A549 (cell line): ENCODE results near the gene B3GAT3. TPM values are rescaled to one million over a fixed set of nuclear protein-coding genes. Genes with fewer than 3 reads are reported as not detected.

ENCODE experiments used
- BHLHE40 ChIP-seq: IDR thresholded peaks from 2 replicates; pipeline ENCODE4 v1.6.1; 2012; ENCODE audit warnings: low read depth, low read length, inconsistent platforms
- CBX8 ChIP-seq: fragments of 200-600 bp; sonication (generic); IDR thresholded peaks from 2 replicates; pipeline ENCODE4 v1.6.1; 2016
- ESRRA ChIP-seq: fragments of 150-350 bp; IDR thresholded peaks from 2 replicates; pipeline ENCODE4 v1.6.1; 2014; ENCODE audit warnings: mild to moderate bottlenecking, low read length, borderline replicate concordance
- FOSL2 ChIP-seq, 2 experiments: fragments of 450-650 bp in 1 of 2; fragments of >200 bp in 1 of 2; sonication (Bioruptor Twin) in 1 of 2; formaldehyde crosslinking; IDR thresholded peaks; 2 replicates each; pipeline versions ENCODE4 v1.5.0 to v1.6.1; 2016 to 2020; ENCODE audit warnings: mild to moderate bottlenecking in 1 of 2, moderate library complexity in 1 of 2
- FOXS1 ChIP-seq: fragments of 250-450 bp; sonication (Bioruptor Pico); IDR thresholded peaks from 2 replicates; pipeline ENCODE4 v1.5.0; 2020; ENCODE audit warnings: mild to moderate bottlenecking, moderate library complexity
- HEYL ChIP-seq: fragments of 250-450 bp; sonication (Bioruptor Pico); IDR thresholded peaks from 2 replicates; pipeline ENCODE4 v1.8.0; 2021; ENCODE audit warnings: mild to moderate bottlenecking, moderate library complexity
- HOXB13 ChIP-seq: fragments of 250-450 bp; sonication (Bioruptor Pico); IDR thresholded peaks from 2 replicates; pipeline ENCODE4 v1.5.0; 2020; ENCODE audit warnings: low read depth, mild to moderate bottlenecking, moderate library complexity
- JUN ChIP-seq, 2 experiments: fragments of >200 bp; sonication (Bioruptor Twin); formaldehyde crosslinking; IDR thresholded peaks; 2 replicates in 1 of 2; 3 replicates in 1 of 2; pipeline ENCODE4 v1.6.1; 2016 to 2017
- JUNB ChIP-seq: fragments of >200 bp; sonication (Bioruptor Twin); formaldehyde crosslinking; IDR thresholded peaks from 2 replicates; pipeline ENCODE4 v1.6.1; 2016
- KDM1A ChIP-seq: fragments of 200-600 bp; sonication (generic); IDR thresholded peaks from 2 replicates; pipeline ENCODE4 v1.6.1; 2016; ENCODE audit warnings: low read depth, mild to moderate bottlenecking
- KDM5A ChIP-seq: fragments of 200-600 bp; sonication (generic); IDR thresholded peaks from 2 replicates; pipeline ENCODE4 v1.6.1; 2016; ENCODE audit warnings: antibody characterized with exemption, mild to moderate bottlenecking
- MAFK ChIP-seq: fragments of 450-650 bp; IDR thresholded peaks from 2 replicates; pipeline ENCODE4 v1.6.1; 2014; ENCODE audit not compliant: partially characterized antibody
- MAZ ChIP-seq: fragments of 150-350 bp; IDR thresholded peaks from 2 replicates; pipeline ENCODE4 v1.6.1; 2014; ENCODE audit warnings: antibody characterized with exemption, low read depth, low read length, borderline replicate concordance
- NFE2L2 ChIP-seq: fragments of 150-350 bp; conservative IDR thresholded peaks from 2 replicates; pipeline ENCODE4 v1.6.1; 2014; ENCODE audit warnings: low read length
- NPAS2 ChIP-seq: fragments of 250-450 bp; sonication (Bioruptor Pico); IDR thresholded peaks from 2 replicates; pipeline ENCODE4 v1.8.0; 2022; ENCODE audit warnings: mild to moderate bottlenecking, moderate library complexity, borderline replicate concordance
- PHF8 ChIP-seq: fragments of 200-600 bp; sonication (generic); IDR thresholded peaks from 2 replicates; pipeline ENCODE4 v1.6.1; 2016; ENCODE audit warnings: low read depth, mild to moderate bottlenecking, antibody characterized with exemption, moderate library complexity, borderline replicate concordance
- POLR2A ChIP-seq: IDR thresholded peaks from 2 replicates; pipeline ENCODE4 v1.6.1; 2012; ENCODE audit warnings: mild to moderate bottlenecking, low read length
- POLR2AphosphoS2 ChIP-seq: conservative IDR thresholded peaks from 2 replicates; pipeline ENCODE4 v1.6.1; 2012; ENCODE audit warnings: low read length, improper control_type of control experiment, inconsistent platforms
- RAD21 ChIP-seq, 2 experiments: fragments of >200 bp in 1 of 2; sonication (Bioruptor Twin) in 1 of 2; formaldehyde crosslinking in 1 of 2; IDR thresholded peaks in 1 of 2; conservative IDR thresholded peaks in 1 of 2; 2 replicates in 1 of 2; 3 replicates in 1 of 2; pipeline ENCODE4 v1.6.1; 2012 to 2018; ENCODE audit warnings: inconsistent platforms in 1 of 2
- RCOR1 ChIP-seq: fragments of 150-350 bp; IDR thresholded peaks from 2 replicates; pipeline ENCODE4 v1.6.1; 2014; ENCODE audit warnings: antibody characterized with exemption, low read length, low read depth
- RFX5 ChIP-seq: fragments of 450-650 bp; IDR thresholded peaks from 2 replicates; pipeline ENCODE4 v1.7.1; 2014; ENCODE audit warnings: antibody characterized with exemption, mild to moderate bottlenecking, moderate library complexity
- SREBF2 ChIP-seq: fragments of 450-650 bp; IDR thresholded peaks from 2 replicates; pipeline ENCODE4 v1.6.1; 2014; ENCODE audit warnings: mild to moderate bottlenecking, moderate library complexity
- TP53 ChIP-seq: fragments of 250-450 bp; sonication (Bioruptor Pico); IDR thresholded peaks from 2 replicates; pipeline ENCODE4 v1.5.0; 2021; ENCODE audit warnings: mild to moderate bottlenecking, moderate library complexity
- ZC3H11A ChIP-seq: fragments of 450-650 bp; IDR thresholded peaks from 2 replicates; pipeline ENCODE4 v1.6.1; 2014; ENCODE audit warnings: antibody characterized with exemption, mild to moderate bottlenecking
- ZFP36 ChIP-seq: fragments of 450-650 bp; IDR thresholded peaks from 2 replicates; pipeline ENCODE4 v1.6.1; 2014; ENCODE audit warnings: borderline replicate concordance; ENCODE audit not compliant: partially characterized antibody
- ZNF302 ChIP-seq: fragments of 250-450 bp; sonication (Bioruptor Pico); IDR thresholded peaks from 2 replicates; pipeline ENCODE4 v1.9.0; 2021; ENCODE audit warnings: inconsistent platforms, mild to moderate bottlenecking, moderate library complexity
- polyA plus RNA-seq, 4 experiments: library from polyadenylated mRNA; depleted of rRNA in 3 of 4; stranded (reverse); fragments of >200 nt; fragmentation: RNase III in 1 of 4; extraction: RNeasy Plus Mini Kit Qiagen cat#74134 plus additional on column Dnase treatment in 1 of 4; gene quantifications; 2 replicates in 3 of 4; 3 replicates in 1 of 4; pipeline ENCODE4 v1.2.3, GENCODE V29; 2011 to 2017
- TF ChIP-seq, protein P1 (sequence below): IDR thresholded peaks from 2 replicates; pipeline ENCODE4 v1.6.1; 2012
- TF ChIP-seq, protein P2 (sequence below): fragments of 250-450 bp; sonication (Bioruptor Pico); IDR thresholded peaks from 2 replicates; pipeline ENCODE4 v1.5.0; 2020; ENCODE audit warnings: low read depth, mild to moderate bottlenecking, moderate library complexity
- TF ChIP-seq, protein P3 (sequence below): fragments of >200 bp; sonication (Bioruptor Twin); formaldehyde crosslinking; IDR thresholded peaks from 2 replicates; pipeline ENCODE4 v1.6.1; 2016
- TF ChIP-seq, protein P4 (sequence below): fragments of 250-450 bp; sonication (Bioruptor Pico); IDR thresholded peaks from 2 replicates; pipeline ENCODE4 v1.5.0; 2021; ENCODE audit warnings: mild to moderate bottlenecking, moderate library complexity, borderline replicate concordance
- TF ChIP-seq, protein P5 (sequence below): fragments of >200 bp; sonication (Bioruptor Twin); formaldehyde crosslinking; IDR thresholded peaks from 3 replicates; pipeline ENCODE4 v1.5.1; 2016
- TF ChIP-seq, protein P6 (sequence below): fragments of 450-650 bp; IDR thresholded peaks from 2 replicates; pipeline ENCODE4 v1.6.1; 2014; ENCODE audit warnings: antibody characterized with exemption

B3GAT3 gene
- polyA plus RNA-seq, 2 of the 4 experiments (the other 2 are of a cell fraction) = 19.0 to 41.0 TPM

DNA sequence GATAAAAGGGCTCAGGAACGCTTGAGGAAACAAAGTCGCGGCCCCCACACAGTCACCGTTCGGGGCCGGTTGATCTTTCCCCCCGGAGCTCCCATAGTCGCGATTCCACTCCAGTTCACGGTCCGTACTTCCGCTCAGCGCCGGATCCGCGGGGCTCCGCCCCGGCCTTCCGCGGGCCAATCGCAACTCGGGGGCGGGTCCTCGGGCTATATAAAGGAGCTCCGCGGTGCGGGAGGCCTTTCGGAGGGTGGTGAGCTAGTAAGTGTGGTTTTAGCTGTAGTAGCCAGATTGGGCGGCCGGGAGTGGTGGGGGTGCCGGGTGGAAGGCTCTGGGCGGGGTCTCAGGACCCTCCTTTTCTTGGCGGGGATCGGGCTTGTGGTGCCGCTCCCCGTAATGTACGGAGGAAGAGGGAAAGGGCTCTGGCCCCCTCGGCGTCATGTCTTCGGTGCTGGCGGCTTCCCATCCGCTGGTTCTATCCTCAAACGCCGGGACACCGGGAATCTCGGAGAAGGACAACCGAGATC is 43.4 kb upstream of the B3GAT3 start, which contains the start of the genes C11orf98 and CSKMT (continued):
- TF ChIP-seq MAFK (no peak), POLR2A (peak; percentile 97), POLR2AphosphoS2 (peak; percentile 78; the same call in 1 of the 2 replicates), SREBF2 (no peak), JUNB (no peak), JUN (IDR thresholded peaks at IDR 0.05) (peak; percentile 99 to 100), CBX8 (no peak), MAZ (no peak), HOXB13 (CRISPR knock-in tag) (no peak), ESRRA (no peak), TP53 (CRISPR knock-in tag) (peak; percentile 96), NPAS2 (CRISPR knock-in tag) (no peak), RFX5 (no peak), KDM5A (no peak), ZFP36 (no peak), ZC3H11A (no peak), FOSL2 (IDR thresholded peaks at IDR 0.05) (no peak), FOSL2 (CRISPR knock-in tag; IDR thresholded peaks at IDR 0.05) (no peak), RAD21 (conservative IDR thresholded peaks at IDR 0.05 in 1 of 2, IDR thresholded peaks at IDR 0.05 in 1 of 2) (no peak), BHLHE40 (no peak), NFE2L2 (no peak), PHF8 (peak; percentile 78; the same call in 1 of the 2 replicates), FOXS1 (CRISPR knock-in tag) (no peak; the same call in 1 of the 2 replicates), HEYL (CRISPR knock-in tag) (no peak), KDM1A (no peak), ZNF302 (CRISPR knock-in tag) (no peak), RCOR1 (no peak)
- TF ChIP-seq, protein P1, sequence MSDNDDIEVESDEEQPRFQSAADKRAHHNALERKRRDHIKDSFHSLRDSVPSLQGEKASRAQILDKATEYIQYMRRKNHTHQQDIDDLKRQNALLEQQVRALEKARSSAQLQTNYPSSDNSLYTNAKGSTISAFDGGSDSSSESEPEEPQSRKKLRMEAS = peak; percentile 56; the same call in 1 of the 2 replicates
- TF ChIP-seq, protein P2, sequence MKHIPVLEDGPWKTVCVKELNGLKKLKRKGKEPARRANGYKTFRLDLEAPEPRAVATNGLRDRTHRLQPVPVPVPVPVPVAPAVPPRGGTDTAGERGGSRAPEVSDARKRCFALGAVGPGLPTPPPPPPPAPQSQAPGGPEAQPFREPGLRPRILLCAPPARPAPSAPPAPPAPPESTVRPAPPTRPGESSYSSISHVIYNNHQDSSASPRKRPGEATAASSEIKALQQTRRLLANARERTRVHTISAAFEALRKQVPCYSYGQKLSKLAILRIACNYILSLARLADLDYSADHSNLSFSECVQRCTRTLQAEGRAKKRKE = no peak
- TF ChIP-seq, protein P3, sequence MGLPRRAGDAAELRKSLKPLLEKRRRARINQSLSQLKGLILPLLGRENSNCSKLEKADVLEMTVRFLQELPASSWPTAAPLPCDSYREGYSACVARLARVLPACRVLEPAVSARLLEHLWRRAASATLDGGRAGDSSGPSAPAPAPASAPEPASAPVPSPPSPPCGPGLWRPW = no peak
- TF ChIP-seq, protein P4, sequence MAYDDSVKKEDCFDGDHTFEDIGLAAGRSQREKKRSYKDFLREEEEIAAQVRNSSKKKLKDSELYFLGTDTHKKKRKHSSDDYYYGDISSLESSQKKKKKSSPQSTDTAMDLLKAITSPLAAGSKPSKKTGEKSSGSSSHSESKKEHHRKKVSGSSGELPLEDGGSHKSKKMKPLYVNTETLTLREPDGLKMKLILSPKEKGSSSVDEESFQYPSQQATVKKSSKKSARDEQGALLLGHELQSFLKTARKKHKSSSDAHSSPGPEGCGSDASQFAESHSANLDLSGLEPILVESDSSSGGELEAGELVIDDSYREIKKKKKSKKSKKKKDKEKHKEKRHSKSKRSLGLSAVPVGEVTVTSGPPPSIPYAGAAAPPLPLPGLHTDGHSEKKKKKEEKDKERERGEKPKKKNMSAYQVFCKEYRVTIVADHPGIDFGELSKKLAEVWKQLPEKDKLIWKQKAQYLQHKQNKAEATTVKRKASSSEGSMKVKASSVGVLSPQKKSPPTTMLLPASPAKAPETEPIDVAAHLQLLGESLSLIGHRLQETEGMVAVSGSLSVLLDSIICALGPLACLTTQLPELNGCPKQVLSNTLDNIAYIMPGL (CRISPR knock-in tag) = peak; percentile 81; the same call in 1 of the 2 replicates
- TF ChIP-seq, protein P5, sequence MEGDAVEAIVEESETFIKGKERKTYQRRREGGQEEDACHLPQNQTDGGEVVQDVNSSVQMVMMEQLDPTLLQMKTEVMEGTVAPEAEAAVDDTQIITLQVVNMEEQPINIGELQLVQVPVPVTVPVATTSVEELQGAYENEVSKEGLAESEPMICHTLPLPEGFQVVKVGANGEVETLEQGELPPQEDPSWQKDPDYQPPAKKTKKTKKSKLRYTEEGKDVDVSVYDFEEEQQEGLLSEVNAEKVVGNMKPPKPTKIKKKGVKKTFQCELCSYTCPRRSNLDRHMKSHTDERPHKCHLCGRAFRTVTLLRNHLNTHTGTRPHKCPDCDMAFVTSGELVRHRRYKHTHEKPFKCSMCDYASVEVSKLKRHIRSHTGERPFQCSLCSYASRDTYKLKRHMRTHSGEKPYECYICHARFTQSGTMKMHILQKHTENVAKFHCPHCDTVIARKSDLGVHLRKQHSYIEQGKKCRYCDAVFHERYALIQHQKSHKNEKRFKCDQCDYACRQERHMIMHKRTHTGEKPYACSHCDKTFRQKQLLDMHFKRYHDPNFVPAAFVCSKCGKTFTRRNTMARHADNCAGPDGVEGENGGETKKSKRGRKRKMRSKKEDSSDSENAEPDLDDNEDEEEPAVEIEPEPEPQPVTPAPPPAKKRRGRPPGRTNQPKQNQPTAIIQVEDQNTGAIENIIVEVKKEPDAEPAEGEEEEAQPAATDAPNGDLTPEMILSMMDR = no peak
- TF ChIP-seq, protein P6, sequence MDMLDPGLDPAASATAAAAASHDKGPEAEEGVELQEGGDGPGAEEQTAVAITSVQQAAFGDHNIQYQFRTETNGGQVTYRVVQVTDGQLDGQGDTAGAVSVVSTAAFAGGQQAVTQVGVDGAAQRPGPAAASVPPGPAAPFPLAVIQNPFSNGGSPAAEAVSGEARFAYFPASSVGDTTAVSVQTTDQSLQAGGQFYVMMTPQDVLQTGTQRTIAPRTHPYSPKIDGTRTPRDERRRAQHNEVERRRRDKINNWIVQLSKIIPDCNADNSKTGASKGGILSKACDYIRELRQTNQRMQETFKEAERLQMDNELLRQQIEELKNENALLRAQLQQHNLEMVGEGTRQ = no peak
- TF ChIP-seq, all 56 proteins: peak for 18
